MM.1S (cell line): ENCODE results near the gene PDE6A.

Experiments
- EZH2 ChIP-seq: fragments of 300-600 bp; sonication (generic); optimal IDR thresholded peaks from 2 replicates; pipeline ENCODE3; 2017; ENCODE audit warnings: low read depth, mild to moderate bottlenecking, antibody characterized with exemption, low read length, mixed read lengths
- EZH2phosphoT487 ChIP-seq: fragments of 300-600 bp; sonication (generic); IDR thresholded peaks from 2 replicates; pipeline ENCODE4 v1.6.1; 2018; ENCODE audit warnings: antibody characterized with exemption, low read length
- TF ChIP-seq, protein P1 (sequence below): fragments of 300-600 bp; sonication (generic); IDR thresholded peaks from 2 replicates; pipeline ENCODE4 v1.5.1; 2016; ENCODE audit warnings: antibody characterized with exemption, low read length, mixed read lengths

DNA sequence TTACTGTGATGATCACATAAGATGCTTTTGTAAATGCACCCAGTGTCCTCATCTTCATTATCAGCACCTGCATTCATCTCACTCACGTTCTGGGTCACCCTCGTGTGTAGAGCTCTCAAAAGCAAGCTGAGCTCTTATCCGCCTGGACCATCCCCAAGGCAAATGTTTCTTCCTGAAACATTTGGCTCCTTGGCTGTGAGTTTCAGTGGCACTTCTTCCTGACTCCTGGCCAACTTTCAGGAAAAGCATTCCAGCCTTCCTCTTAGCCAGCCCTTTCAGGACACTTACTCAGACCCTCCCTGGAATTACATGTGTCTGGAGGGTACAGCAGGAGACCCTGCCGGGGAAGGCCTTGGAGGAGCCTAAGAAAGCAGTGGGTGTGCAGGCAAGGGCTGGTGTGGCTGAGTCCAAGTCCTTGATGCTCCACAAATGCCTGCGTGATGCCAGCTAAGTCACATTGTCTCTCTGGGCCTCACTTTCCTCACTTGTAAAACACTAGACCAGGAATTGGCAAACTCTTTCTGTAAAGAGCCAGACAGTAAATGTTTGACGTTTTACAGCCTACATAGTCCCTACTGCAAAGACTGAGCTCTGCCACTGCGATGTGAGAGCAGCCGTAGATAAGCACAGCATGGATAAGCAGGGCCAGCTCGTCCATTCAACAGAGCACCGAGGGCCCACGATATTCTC lies 72.1 kb downstream of the PDE6A start:
- TF ChIP-seq, protein P1, sequence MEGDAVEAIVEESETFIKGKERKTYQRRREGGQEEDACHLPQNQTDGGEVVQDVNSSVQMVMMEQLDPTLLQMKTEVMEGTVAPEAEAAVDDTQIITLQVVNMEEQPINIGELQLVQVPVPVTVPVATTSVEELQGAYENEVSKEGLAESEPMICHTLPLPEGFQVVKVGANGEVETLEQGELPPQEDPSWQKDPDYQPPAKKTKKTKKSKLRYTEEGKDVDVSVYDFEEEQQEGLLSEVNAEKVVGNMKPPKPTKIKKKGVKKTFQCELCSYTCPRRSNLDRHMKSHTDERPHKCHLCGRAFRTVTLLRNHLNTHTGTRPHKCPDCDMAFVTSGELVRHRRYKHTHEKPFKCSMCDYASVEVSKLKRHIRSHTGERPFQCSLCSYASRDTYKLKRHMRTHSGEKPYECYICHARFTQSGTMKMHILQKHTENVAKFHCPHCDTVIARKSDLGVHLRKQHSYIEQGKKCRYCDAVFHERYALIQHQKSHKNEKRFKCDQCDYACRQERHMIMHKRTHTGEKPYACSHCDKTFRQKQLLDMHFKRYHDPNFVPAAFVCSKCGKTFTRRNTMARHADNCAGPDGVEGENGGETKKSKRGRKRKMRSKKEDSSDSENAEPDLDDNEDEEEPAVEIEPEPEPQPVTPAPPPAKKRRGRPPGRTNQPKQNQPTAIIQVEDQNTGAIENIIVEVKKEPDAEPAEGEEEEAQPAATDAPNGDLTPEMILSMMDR: no peak
- no peak for TF ChIP-seq EZH2
- TF ChIP-seq EZH2phosphoT487: no peak
